Right cardiac atrium (tissue), 5 donors: ENCODE measurements around the gene BCAS1. TPM values are rescaled to one million over a fixed set of nuclear protein-coding genes. Genes with fewer than 3 reads are reported as not detected.
A peak's percentile ranks its signal among the peaks of the same experiment; 100 is the strongest.

Experiments used
- ATAC-seq, 2 donors: fragments of 200-7000 bp; cut with Tn5 transposase; one replicate each; pipeline versions ENCODE4 v1.8.0 to v1.9.1; 2020; ENCODE audit warnings: moderate library complexity in 2 of 2, mild to moderate bottlenecking in 1 of 2
- DNase-seq, 3 donors: peaks; one replicate each; pipeline ENCODE4 v3.0.0-alpha.2; 2020
- H3K27ac ChIP-seq: one replicate; pipeline ENCODE4 v1.5.1; 2013; ENCODE audit warnings: mild to moderate bottlenecking, low read length, control low read depth, moderate library complexity
- H3K27me3 ChIP-seq: one replicate; pipeline ENCODE4 v1.6.1; 2013; ENCODE audit not compliant: control insufficient read depth, insufficient read depth
- H3K4me1 ChIP-seq: one replicate; pipeline ENCODE4 v1.6.1; 2013; ENCODE audit warnings: low read length; ENCODE audit not compliant: control insufficient read depth, insufficient read depth
- H3K4me3 ChIP-seq: one replicate; pipeline ENCODE4 v1.5.1; 2013; ENCODE audit warnings: low read length, control low read depth
- H3K9me3 ChIP-seq: one replicate; pipeline ENCODE4 v1.6.1; 2013; ENCODE audit warnings: low read length; ENCODE audit not compliant: control insufficient read depth
- WGBS: extraction: QIAGEN DNeasy Blood & Tissue Kit; methylation state at CpG from one replicate; pipeline ENCODE4 v1.1.7; 2013; 5-methylcytosine and 5-hydroxymethylcytosine counted together
- intact Hi-C, 4 donors: fragments of 100-400 bp; cut with DNase I; formaldehyde crosslinking; loops; one replicate each; pipeline versions ENCODE4 v1.11.0 to v1.14.0; 2022 to 2023
- polyA plus RNA-seq: library from polyadenylated mRNA; stranded (reverse); fragments of 200-250 nt; gene quantifications from one replicate; pipeline ENCODE4 v1.2.3, GENCODE V29; 2013
- total RNA-seq, 4 donors: library from RNA; stranded (reverse); fragmentation: NEBNext Ultra II Directional; extraction: Animal tissue kit (Norgen Biotek cat#: 25700); gene quantifications; one replicate each; pipeline ENCODE4 v1.2.1, GENCODE V29; 2021
- donor health status: healthy with polysubstance abuse.
- donor health status: DM: no; HTN: yes; CAD: no.
- donor health status: DM: no; HTN: no; CAD: no.
- donor health status: DM: no; HTN: yes; CAD: no; lungs with severe emphysema.
- donor health status: DM: yes; HTN: yes; CAD: no.

The BCAS1 gene
- total and polyA plus RNA-seq, 5 donors = 0.18 TPM; not detected in 3

GRCh38 chr20:53918949-53919361 is 151.4 kb downstream of the BCAS1 start:
- H3K9me3 ChIP-seq = no peaks in the 10 kb centered on the region
- H3K27me3 ChIP-seq = no peaks in the 10 kb centered on the region
- intact Hi-C loops = loop anchor here in 3 of 4 donors (5.0 to 10.0 kb wide), 4 partner anchors 54 to 344 kb away; no protein-coding TSS in a partner anchor
- no peak overlapping the region for H3K27ac ChIP-seq
- no peak overlapping the region for H3K4me3 ChIP-seq
- peaks cover 10% of the 10 kb centered on the region for H3K4me1 ChIP-seq
- DNase-seq (no peak), ATAC-seq (no peak)
- 80% methylated on average over 11 of the region's 11 CpGs for WGBS

- ATAC-seq (no peak), DNase-seq (no peak)
- H3K4me1 ChIP-seq = peaks cover 9% of the 10 kb centered on the region
- no peak overlapping the region for H3K27ac ChIP-seq
- H3K4me3 ChIP-seq = no peak overlapping the region
- H3K27me3 ChIP-seq = no peaks in the 10 kb centered on the region
- H3K9me3 ChIP-seq = no peaks in the 10 kb centered on the region
- intact Hi-C loops = loop anchor here in 3 of 4 donors (5.0 to 10.0 kb wide), 4 partner anchors 53 to 343 kb away; no protein-coding TSS in a partner anchor
Measured at GRCh38 chr20:53918020-53918311, 152.4 kb downstream of the BCAS1 start.

GRCh38 chr20:53917145-53918019 is 153.0 kb downstream of the BCAS1 start:
- Histone ChIP-seq H3K27ac (peak overlapping the region; percentile 68), H3K9me3 (no peaks in the 10 kb centered on the region), H3K4me1 (peaks cover 9% of the 10 kb centered on the region), H3K4me3 (no peak overlapping the region), H3K27me3 (no peaks in the 10 kb centered on the region)
- DNase-seq (peak; percentile 66 to 78 (median 77)), ATAC-seq (peak; percentile 50 to 66)
- WGBS = 12% methylated on average over 10 of the region's 10 CpGs
- intact Hi-C loops = loop anchor here in 3 of 4 donors (5.0 to 10.0 kb wide), 4 partner anchors 53 to 343 kb away; no protein-coding TSS in a partner anchor

- 74% methylated on average over 2 of the region's 2 CpGs for WGBS
- peak in 1 of 2 donors; percentile 11 for ATAC-seq
- Histone ChIP-seq H3K9me3 (no peaks in the 10 kb centered on the region), H3K4me3 (peak overlapping the region; percentile 60), H3K27me3 (no peaks in the 10 kb centered on the region), H3K4me1 (peaks cover 9% of the 10 kb centered on the region), H3K27ac (peak overlapping the region; percentile 96)
- DNase-seq = no peak
- intact Hi-C loops = loop anchor here in 3 of 4 donors (5.0 to 10.0 kb wide), 4 partner anchors 51 to 341 kb away; no protein-coding TSS in a partner anchor
Measured at GRCh38 chr20:53916173-53916512, 154.3 kb downstream of the BCAS1 start.

GRCh38 chr20:53915446-53916172 is 154.8 kb downstream of the BCAS1 start:
- intact Hi-C loops = loop anchor here in 3 of 4 donors (5.0 to 10.0 kb wide), 4 partner anchors 51 to 341 kb away; no protein-coding TSS in a partner anchor

GRCh38 chr20:53914781-53915445 is 155.5 kb downstream of the BCAS1 start:
- H3K4me1 ChIP-seq = peaks cover 9% of the 10 kb centered on the region
- intact Hi-C loops = loop anchor here in 3 of 4 donors (5.0 to 10.0 kb wide), 4 partner anchors 50 to 340 kb away; no protein-coding TSS in a partner anchor
- ATAC-seq (peak in 1 of 2 donors; percentile 2), DNase-seq (no peak)
- H3K27me3 ChIP-seq = no peaks in the 10 kb centered on the region
- 26% methylated on average over 6 of the region's 6 CpGs for WGBS
- H3K4me3 ChIP-seq = peak overlapping the region; percentile 60
- no peaks in the 10 kb centered on the region for H3K9me3 ChIP-seq
- peak overlapping the region; percentile 83 for H3K27ac ChIP-seq

More at GRCh38 chr20:53915446-53916172, 154.8 kb downstream of the BCAS1 start:
- DNase-seq (peak; percentile 93 to 99 (median 97)), ATAC-seq (peak; percentile 92 to 93)
- H3K4me3 ChIP-seq = peak overlapping the region; percentile 60
- H3K27ac ChIP-seq = peak overlapping the region; percentile 96
- H3K27me3 ChIP-seq = no peaks in the 10 kb centered on the region
- WGBS = under 1% methylated on average over 24 of the region's 24 CpGs
- no peaks in the 10 kb centered on the region for H3K9me3 ChIP-seq
- H3K4me1 ChIP-seq = peaks cover 9% of the 10 kb centered on the region

- H3K27me3 ChIP-seq = no peaks in the 10 kb centered on the region
- H3K4me1 ChIP-seq = peaks cover 9% of the 10 kb centered on the region
- 39% methylated on average over 9 of the region's 9 CpGs for WGBS
- no peak overlapping the region for H3K4me3 ChIP-seq
- intact Hi-C loops = loop anchor here in 3 of 4 donors (10.0 kb wide), 3 partner anchors 49 to 339 kb away; no protein-coding TSS in a partner anchor
- H3K9me3 ChIP-seq = no peaks in the 10 kb centered on the region
- H3K27ac ChIP-seq = peak overlapping the region; percentile 36
- no peak for DNase-seq
- ATAC-seq = no peak
Measured at GRCh38 chr20:53914091-53914780, 156.2 kb downstream of the BCAS1 start.

- no peak for DNase-seq
- H3K4me1 ChIP-seq = peaks cover 2% of the 10 kb centered on the region
- no peak overlapping the region for H3K4me3 ChIP-seq
- intact Hi-C loops = loop anchor here in 3 of 4 donors (10.0 kb wide), 3 partner anchors 46 to 336 kb away; no protein-coding TSS in a partner anchor
- 84% methylated on average over 6 of the region's 6 CpGs for WGBS
- no peaks in the 10 kb centered on the region for H3K27me3 ChIP-seq
- no peak overlapping the region for H3K27ac ChIP-seq
- H3K9me3 ChIP-seq = no peaks in the 10 kb centered on the region
- ATAC-seq = no peak
Measured at GRCh38 chr20:53911301-53911700, 159.1 kb downstream of the BCAS1 start.

GRCh38 chr20:53910351-53911002 is 159.9 kb downstream of the BCAS1 start:
- intact Hi-C loops = loop anchor here in 3 of 4 donors (10.0 kb wide), 3 partner anchors 46 to 336 kb away; no protein-coding TSS in a partner anchor
- H3K27ac ChIP-seq = no peak overlapping the region
- no peaks in the 10 kb centered on the region for H3K27me3 ChIP-seq
- H3K4me1 ChIP-seq = no peaks in the 10 kb centered on the region
- no peaks in the 10 kb centered on the region for H3K9me3 ChIP-seq
- 95% methylated on average over 13 of the region's 13 CpGs for WGBS
- H3K4me3 ChIP-seq = no peak overlapping the region
- DNase-seq = no peak
- no peak for ATAC-seq
